ENCODE data around the gene PPP1R14D.

PPP1R14D gene

DNA sequence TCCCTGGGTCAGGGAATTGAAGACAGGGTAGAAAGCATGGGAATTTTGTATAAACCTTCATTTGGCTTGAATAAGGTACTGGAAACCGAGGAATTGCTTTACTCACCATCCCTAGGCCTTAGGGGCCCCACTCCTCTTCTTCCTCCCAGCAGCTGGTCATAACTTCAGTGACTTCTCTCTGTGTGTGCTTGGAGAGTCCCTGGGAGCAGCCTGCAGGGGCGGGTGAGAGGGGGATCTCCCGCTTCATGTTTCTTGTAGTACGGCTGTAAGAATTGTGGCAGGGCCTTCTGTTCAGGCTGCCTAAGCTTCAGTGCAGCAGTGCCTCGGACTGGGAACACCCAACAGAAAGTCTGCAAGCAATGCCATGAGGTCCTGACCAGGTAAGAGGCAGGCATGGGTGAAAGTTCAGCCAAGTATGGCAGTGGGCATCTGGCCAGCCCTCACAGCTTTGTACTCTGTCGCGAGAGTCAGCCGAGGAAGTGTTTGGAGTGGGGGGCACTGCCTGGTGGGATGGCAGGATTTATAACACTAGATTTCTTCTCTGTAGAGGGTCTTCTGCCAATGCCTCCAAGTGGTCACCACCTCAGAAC lies 19.6 kb downstream of the PPP1R14D start:
- no peak overlapping the region for H4K5ac ChIP-seq (ENCODE audit: low read length)
- H3K27ac ChIP-seq (ENCODE audit: low read depth, low read length), result no peak overlapping the region
- no peaks in the 10 kb centered on the region for H3K27me3 ChIP-seq (ENCODE audit: insufficient read depth, low read length, poor library complexity)
- no peaks in the 10 kb centered on the region for H3K4me1 ChIP-seq (ENCODE audit: control insufficient read depth, low read depth, low read length)
- H4K8ac ChIP-seq (ENCODE audit: low read depth, low read length), result no peak overlapping the region
- H3K9ac ChIP-seq (ENCODE audit: low read length), result peak overlapping the region; percentile 9
- no peaks in the 10 kb centered on the region for H3K79me2 ChIP-seq (ENCODE audit: control insufficient read depth, insufficient read depth, low read length)
- no peak overlapping the region for H2BK5ac ChIP-seq (ENCODE audit: low read length)
- H2BK15ac ChIP-seq (replicated peaks; ENCODE audit: low read depth), result no peak overlapping the region
- no peaks in the 10 kb centered on the region for H3K79me1 ChIP-seq (ENCODE audit: low read length)
- H3K4ac ChIP-seq (ENCODE audit: low read depth, low read length), result no peak overlapping the region
- no peaks in the 10 kb centered on the region for H3K36me3 ChIP-seq (ENCODE audit: control insufficient read depth, insufficient read depth, low read length)
- no peak overlapping the region for H2AK5ac ChIP-seq (ENCODE audit: low read length)
- H3K18ac ChIP-seq (ENCODE audit: low read length), result no peak overlapping the region
- H3K4me3 ChIP-seq (ENCODE audit: low read length), result no peak overlapping the region
- no peak overlapping the region for H2BK120ac ChIP-seq (ENCODE audit: low read depth, low read length)
- H3K23ac ChIP-seq (ENCODE audit: low read length), result no peak overlapping the region
- WGBS (ENCODE audit: extremely low coverage, insufficient coverage, low lambda C conversion rate), result no CpG with 5 or more reads among the region's 8 CpGs
- H3K4me2 ChIP-seq (ENCODE audit: low read length), result no peak overlapping the region
- DNase-seq, result no peak
- no peak overlapping the region for H3K56ac ChIP-seq (ENCODE audit: low read length)

DNA sequence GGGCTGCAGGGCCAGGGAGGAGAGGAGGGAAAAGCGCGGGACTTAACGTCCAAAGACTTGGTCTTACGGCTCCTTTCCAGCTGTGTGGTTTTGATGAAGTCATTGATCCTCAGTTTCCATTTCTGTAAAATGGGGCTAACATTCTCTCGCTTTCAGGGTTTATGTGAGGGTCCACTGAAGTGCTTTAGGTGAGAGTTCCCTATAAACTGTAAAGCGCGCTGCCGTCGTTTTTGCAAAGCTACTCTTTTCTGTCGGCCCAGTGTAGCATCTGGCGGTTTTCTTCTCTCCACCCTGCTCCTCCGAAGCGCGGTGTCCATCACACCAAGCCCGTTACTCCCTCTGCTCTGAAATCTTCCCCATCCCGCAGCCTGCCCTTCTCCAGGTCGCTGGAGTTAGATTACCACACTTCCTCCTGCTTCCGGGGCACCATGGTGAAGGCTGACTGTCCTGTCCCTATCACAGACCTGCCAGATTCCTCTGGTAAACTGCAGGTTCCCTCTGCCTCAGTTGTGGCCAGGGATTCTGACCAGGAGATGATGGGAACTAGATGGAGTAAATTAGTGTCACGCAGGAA lies 20.5 kb downstream of the PPP1R14D start:
- Histone ChIP-seq H3K9ac (ENCODE audit: low read length) (peak overlapping the region; percentile 81), H3K4ac (ENCODE audit: low read depth, low read length) (no peak overlapping the region), H2BK5ac (ENCODE audit: low read length) (no peak overlapping the region), H3K27ac (ENCODE audit: low read depth, low read length) (no peak overlapping the region), H3K56ac (ENCODE audit: low read length) (peak overlapping the region; percentile 93), H2AK5ac (ENCODE audit: low read length) (no peak overlapping the region), H2BK120ac (ENCODE audit: low read depth, low read length) (no peak overlapping the region), H3K4me2 (ENCODE audit: low read length) (peak overlapping the region; percentile 84), H4K8ac (ENCODE audit: low read depth, low read length) (no peak overlapping the region), H3K23ac (ENCODE audit: low read length) (no peak overlapping the region), H2BK15ac (replicated peaks; ENCODE audit: low read depth) (no peak overlapping the region), H3K27me3 (ENCODE audit: insufficient read depth, low read length, poor library complexity) (no peaks in the 10 kb centered on the region), H3K4me1 (ENCODE audit: control insufficient read depth, low read depth, low read length) (no peaks in the 10 kb centered on the region), H3K4me3 (ENCODE audit: low read length) (peak overlapping the region; percentile 61), H3K79me1 (ENCODE audit: low read length) (no peaks in the 10 kb centered on the region), H3K18ac (ENCODE audit: low read length) (no peak overlapping the region), H4K5ac (ENCODE audit: low read length) (no peak overlapping the region), H3K79me2 (ENCODE audit: control insufficient read depth, insufficient read depth, low read length) (no peaks in the 10 kb centered on the region), H3K36me3 (ENCODE audit: control insufficient read depth, insufficient read depth, low read length) (no peaks in the 10 kb centered on the region)
- no peak for DNase-seq
- WGBS (ENCODE audit: extremely low coverage, insufficient coverage, low lambda C conversion rate), result no CpG with 5 or more reads among the region's 19 CpGs

DNA sequence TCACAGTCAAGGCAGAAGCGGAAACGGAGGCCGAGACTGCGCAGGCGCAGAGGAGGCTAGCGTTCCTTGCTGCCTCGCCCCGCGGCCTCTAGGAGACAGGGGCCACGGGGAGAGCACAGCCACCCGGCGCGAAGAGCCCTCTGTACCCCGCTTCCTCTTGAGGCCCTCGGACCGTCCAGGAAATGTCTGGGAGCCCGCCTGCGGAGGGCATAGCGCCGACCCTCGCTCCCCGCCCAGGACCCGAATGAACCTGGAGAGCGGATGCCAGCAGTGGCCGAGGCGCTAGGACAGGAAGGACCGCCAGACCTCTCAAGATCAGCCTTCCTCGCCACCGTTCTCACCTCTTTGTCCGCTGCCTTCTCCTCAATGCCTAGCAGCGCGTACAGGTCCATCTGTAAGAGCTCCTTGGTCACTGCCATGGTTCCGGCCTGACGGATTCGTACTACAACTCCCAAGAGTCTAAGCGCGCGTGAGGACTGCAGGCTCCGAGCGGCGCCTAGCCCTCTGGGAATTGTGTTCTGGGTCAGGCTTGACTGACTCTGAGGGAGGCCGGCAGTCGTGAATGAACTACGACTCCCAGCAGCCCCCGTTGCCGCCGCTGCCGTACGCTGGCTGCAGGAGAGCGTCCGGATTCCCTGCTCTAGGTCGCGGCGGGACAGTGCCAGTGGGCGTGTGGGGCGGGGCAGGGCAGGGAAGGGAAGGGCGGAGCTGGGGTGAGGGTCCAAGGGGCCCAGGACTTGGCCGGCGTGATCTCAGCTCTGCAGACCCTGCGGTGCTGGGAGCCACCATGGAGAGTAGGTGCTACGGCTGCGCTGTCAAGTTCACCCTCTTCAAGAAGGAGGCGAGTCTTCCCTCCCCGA lies 21.2 kb downstream of the PPP1R14D start, which contains the start of the genes DNAJC17 and ZFYVE19:
DNAJC17 (minus strand) TSS at position 446 of the 860 bp plus-strand sequence; CDS start at position 419, 27 bp downstream.
ZFYVE19 (plus strand) TSS at position 62 of the 860 bp plus-strand sequence; CDS start at position 563, 501 bp downstream.
- DNase-seq, result peak; percentile 99
- Histone ChIP-seq H3K4me1 (ENCODE audit: control insufficient read depth, low read depth, low read length) (no peaks in the 10 kb centered on the region), H3K79me1 (ENCODE audit: low read length) (no peaks in the 10 kb centered on the region), H3K4ac (ENCODE audit: low read depth, low read length) (peak within 1 kb of the TSS; percentile 44), H3K79me2 (ENCODE audit: control insufficient read depth, insufficient read depth, low read length) (no peaks in the 10 kb centered on the region), H3K4me2 (ENCODE audit: low read length) (peak within 1 kb of the TSS; percentile 84), H3K56ac (ENCODE audit: low read length) (peak within 1 kb of the TSS; percentile 98), H4K8ac (ENCODE audit: low read depth, low read length) (no peak within 1 kb of the TSS), H4K5ac (ENCODE audit: low read length) (no peak within 1 kb of the TSS), H2AK5ac (ENCODE audit: low read length) (no peak within 1 kb of the TSS), H2BK5ac (ENCODE audit: low read length) (peak within 1 kb of the TSS; percentile 36), H3K27me3 (ENCODE audit: insufficient read depth, low read length, poor library complexity) (no peaks in the 10 kb centered on the region), H3K23ac (ENCODE audit: low read length) (no peak within 1 kb of the TSS), H3K4me3 (ENCODE audit: low read length) (peak within 1 kb of the TSS; percentile 80), H3K27ac (ENCODE audit: low read depth, low read length) (peak within 1 kb of the TSS; percentile 10), H3K9ac (ENCODE audit: low read length) (peak within 1 kb of the TSS; percentile 84), H3K18ac (ENCODE audit: low read length) (peak within 1 kb of the TSS; percentile 62), H2BK15ac (replicated peaks; ENCODE audit: low read depth) (no peak within 1 kb of the TSS), H2BK120ac (ENCODE audit: low read depth, low read length) (no peak within 1 kb of the TSS), H3K36me3 (ENCODE audit: control insufficient read depth, insufficient read depth, low read length) (no peaks in the 10 kb centered on the region)
- no CpG with 5 or more reads among the region's 64 CpGs for WGBS (ENCODE audit: extremely low coverage, insufficient coverage, low lambda C conversion rate)

DNA sequence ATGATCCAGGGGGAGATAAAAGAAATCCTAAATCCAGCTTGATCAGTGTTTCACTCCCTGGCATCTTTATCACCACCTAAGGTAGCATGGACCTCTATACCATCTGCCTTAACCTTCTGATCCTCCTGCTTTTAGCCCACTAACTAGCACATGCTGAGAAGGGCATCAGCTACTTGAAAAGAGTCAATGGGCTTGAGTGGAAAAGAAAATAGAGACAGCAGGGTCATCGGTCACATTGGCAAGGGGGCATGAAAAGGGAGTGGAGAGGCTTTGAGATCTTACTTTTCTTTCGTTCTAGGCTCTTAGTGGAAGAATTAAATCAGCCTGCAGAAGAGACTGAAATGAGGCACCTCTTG lies 21.9 kb downstream of the PPP1R14D start:
- no peaks in the 10 kb centered on the region for H3K27me3 ChIP-seq (ENCODE audit: insufficient read depth, low read length, poor library complexity)
- H3K4ac ChIP-seq (ENCODE audit: low read depth, low read length), result no peak overlapping the region
- WGBS (ENCODE audit: extremely low coverage, insufficient coverage, low lambda C conversion rate), result no CpG with 5 or more reads among the region's 2 CpGs
- no peak overlapping the region for H2AK5ac ChIP-seq (ENCODE audit: low read length)
- H2BK120ac ChIP-seq (ENCODE audit: low read depth, low read length), result no peak overlapping the region
- H3K56ac ChIP-seq (ENCODE audit: low read length), result peak overlapping the region; percentile 98
- no peak overlapping the region for H2BK5ac ChIP-seq (ENCODE audit: low read length)
- no peak overlapping the region for H3K27ac ChIP-seq (ENCODE audit: low read depth, low read length)
- H3K18ac ChIP-seq (ENCODE audit: low read length), result no peak overlapping the region
- H3K79me1 ChIP-seq (ENCODE audit: low read length), result no peaks in the 10 kb centered on the region
- no peak for DNase-seq
- peak overlapping the region; percentile 84 for H3K9ac ChIP-seq (ENCODE audit: low read length)
- H3K23ac ChIP-seq (ENCODE audit: low read length), result no peak overlapping the region
- no peak overlapping the region for H3K4me3 ChIP-seq (ENCODE audit: low read length)
- no peaks in the 10 kb centered on the region for H3K4me1 ChIP-seq (ENCODE audit: control insufficient read depth, low read depth, low read length)
- no peak overlapping the region for H4K5ac ChIP-seq (ENCODE audit: low read length)
- peak overlapping the region; percentile 27 for H3K4me2 ChIP-seq (ENCODE audit: low read length)
- no peaks in the 10 kb centered on the region for H3K79me2 ChIP-seq (ENCODE audit: control insufficient read depth, insufficient read depth, low read length)
- no peak overlapping the region for H2BK15ac ChIP-seq (replicated peaks; ENCODE audit: low read depth)
- H4K8ac ChIP-seq (ENCODE audit: low read depth, low read length), result no peak overlapping the region
- H3K36me3 ChIP-seq (ENCODE audit: control insufficient read depth, insufficient read depth, low read length), result no peaks in the 10 kb centered on the region

DNA sequence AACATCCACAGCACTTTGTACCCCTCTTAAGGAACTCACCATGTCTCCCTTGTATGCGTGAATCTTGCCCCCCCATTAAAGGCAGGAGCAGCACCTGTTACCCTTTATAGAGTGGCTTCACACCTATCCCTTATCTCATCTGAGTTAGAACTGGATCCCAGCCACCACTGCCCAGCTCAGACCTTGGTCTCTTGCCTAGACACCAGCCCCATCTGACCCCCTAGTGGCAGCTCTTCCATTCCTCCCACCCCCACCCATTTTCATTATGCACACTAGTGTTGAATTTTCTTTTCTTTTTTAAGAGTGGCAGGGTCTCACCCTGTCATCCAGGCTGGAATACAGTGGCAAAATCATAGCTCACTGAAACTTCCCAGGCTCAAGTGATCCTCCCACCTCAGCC lies 24.8 kb downstream of the PPP1R14D start:
- DNase-seq, result no peak
- Histone ChIP-seq H3K4ac (ENCODE audit: low read depth, low read length) (no peak overlapping the region), H3K4me1 (ENCODE audit: control insufficient read depth, low read depth, low read length) (peaks cover 3% of the 10 kb centered on the region), H3K9ac (ENCODE audit: low read length) (no peak overlapping the region), H3K27ac (ENCODE audit: low read depth, low read length) (no peak overlapping the region), H2AK5ac (ENCODE audit: low read length) (no peak overlapping the region), H3K79me1 (ENCODE audit: low read length) (no peaks in the 10 kb centered on the region), H3K27me3 (ENCODE audit: insufficient read depth, low read length, poor library complexity) (no peaks in the 10 kb centered on the region), H4K5ac (ENCODE audit: low read length) (no peak overlapping the region), H3K4me3 (ENCODE audit: low read length) (no peak overlapping the region), H2BK120ac (ENCODE audit: low read depth, low read length) (no peak overlapping the region), H3K4me2 (ENCODE audit: low read length) (no peak overlapping the region), H3K56ac (ENCODE audit: low read length) (no peak overlapping the region), H2BK15ac (replicated peaks; ENCODE audit: low read depth) (no peak overlapping the region), H3K79me2 (ENCODE audit: control insufficient read depth, insufficient read depth, low read length) (no peaks in the 10 kb centered on the region), H2BK5ac (ENCODE audit: low read length) (no peak overlapping the region), H3K36me3 (ENCODE audit: control insufficient read depth, insufficient read depth, low read length) (no peaks in the 10 kb centered on the region), H4K8ac (ENCODE audit: low read depth, low read length) (no peak overlapping the region), H3K23ac (ENCODE audit: low read length) (no peak overlapping the region), H3K18ac (ENCODE audit: low read length) (no peak overlapping the region)
- no CpG with 5 or more reads among the region's 1 CpG for WGBS (ENCODE audit: extremely low coverage, insufficient coverage, low lambda C conversion rate)
